ENCODE data around the gene SCARF2. TPM values are rescaled to one million over a fixed set of nuclear protein-coding genes. Genes with fewer than 3 reads are reported as not detected.
"Not testable (repeated sequence)": the region's sequence is repeated elsewhere in the genome, so short reads cannot be mapped to it uniquely, and the experiment has no call there.

The SCARF2 gene, protein sequence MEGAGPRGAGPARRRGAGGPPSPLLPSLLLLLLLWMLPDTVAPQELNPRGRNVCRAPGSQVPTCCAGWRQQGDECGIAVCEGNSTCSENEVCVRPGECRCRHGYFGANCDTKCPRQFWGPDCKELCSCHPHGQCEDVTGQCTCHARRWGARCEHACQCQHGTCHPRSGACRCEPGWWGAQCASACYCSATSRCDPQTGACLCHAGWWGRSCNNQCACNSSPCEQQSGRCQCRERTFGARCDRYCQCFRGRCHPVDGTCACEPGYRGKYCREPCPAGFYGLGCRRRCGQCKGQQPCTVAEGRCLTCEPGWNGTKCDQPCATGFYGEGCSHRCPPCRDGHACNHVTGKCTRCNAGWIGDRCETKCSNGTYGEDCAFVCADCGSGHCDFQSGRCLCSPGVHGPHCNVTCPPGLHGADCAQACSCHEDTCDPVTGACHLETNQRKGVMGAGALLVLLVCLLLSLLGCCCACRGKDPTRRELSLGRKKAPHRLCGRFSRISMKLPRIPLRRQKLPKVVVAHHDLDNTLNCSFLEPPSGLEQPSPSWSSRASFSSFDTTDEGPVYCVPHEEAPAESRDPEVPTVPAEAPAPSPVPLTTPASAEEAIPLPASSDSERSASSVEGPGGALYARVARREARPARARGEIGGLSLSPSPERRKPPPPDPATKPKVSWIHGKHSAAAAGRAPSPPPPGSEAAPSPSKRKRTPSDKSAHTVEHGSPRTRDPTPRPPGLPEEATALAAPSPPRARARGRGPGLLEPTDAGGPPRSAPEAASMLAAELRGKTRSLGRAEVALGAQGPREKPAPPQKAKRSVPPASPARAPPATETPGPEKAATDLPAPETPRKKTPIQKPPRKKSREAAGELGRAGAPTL
- 1 to 10 TPM; 1.6 to 3.1 (median 2.9) TPM for total RNA-seq
- total RNA-seq (2013): 0.57 TPM
- total RNA-seq: 0.04 to 5.3 (median 2.9) reads per million in 29 experiments

DNA sequence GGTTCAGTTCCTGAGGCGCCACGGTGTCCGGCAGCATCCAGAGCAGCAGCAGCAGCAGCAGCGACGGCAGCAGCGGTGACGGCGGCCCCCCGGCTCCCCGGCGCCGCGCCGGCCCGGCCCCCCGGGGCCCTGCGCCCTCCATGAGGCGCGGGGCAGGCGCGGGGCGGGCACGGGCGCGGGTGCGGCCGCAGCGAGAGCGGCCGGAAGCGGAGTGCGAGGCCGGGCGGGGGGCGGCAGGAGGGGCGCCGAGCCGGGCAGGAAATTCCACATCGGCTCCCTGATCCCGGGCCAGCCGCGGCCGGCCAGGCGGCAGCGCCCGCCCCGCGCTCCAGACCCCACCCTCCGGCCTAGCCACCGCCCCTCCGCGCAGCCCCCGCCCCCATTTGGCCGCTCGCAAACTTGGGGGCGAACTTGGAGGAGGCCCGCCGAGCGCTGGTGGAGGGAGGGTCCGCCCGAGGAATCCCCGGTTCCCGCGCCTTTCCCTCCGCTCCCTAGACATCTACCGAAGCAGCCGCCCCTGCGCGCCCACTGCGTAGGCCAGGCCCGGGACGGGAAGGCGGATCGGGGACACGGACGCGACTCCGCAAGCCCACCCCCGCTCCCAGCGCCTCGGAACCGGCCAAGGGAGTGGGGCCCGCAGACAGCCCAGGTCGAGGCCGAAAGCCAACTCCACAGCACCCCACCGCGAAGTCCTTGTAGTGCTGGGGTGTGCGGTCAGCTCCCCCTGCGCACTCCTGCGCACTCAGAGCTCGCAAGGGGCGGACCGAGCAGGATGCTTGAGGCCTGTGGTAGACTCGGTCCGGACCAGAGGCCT lies at the start of gene SCARF2:
SCARF2 (minus strand) TSS at position 213 of the 814 bp plus-strand sequence; CDS start at position 142, 71 bp downstream.
- Histone ChIP-seq H3K36me3 (ENCODE audit: control insufficient read depth in 2 of 2, extremely low read depth in 1 of 2, insufficient read depth in 1 of 2, low read length in 1 of 2) (peaks cover 4 to 16% of the 10 kb centered on the region in 2 donors), H3K4me3 (ENCODE audit: control insufficient read depth in 1 of 2, extremely low read depth in 1 of 2, low read length in 1 of 2) (peak within 1 kb of the TSS; percentile 28 to 53), H3K9me3 (no peaks in the 10 kb centered on the region), H3K4me1 (ENCODE audit: control insufficient read depth in 1 of 2, extremely low read depth in 1 of 2, insufficient read depth in 2 of 2, low read length in 2 of 2) (peaks cover 2 to 24% of the 10 kb centered on the region in 2 experiments), H3K27me3 (replicated peaks in 1 of 2; ENCODE audit: control insufficient read depth in 2 of 2, extremely low read depth in 1 of 2, insufficient read depth in 2 of 2, low read length in 1 of 2) (peaks cover 12 to 63% of the 10 kb centered on the region in 2 experiments), H3K27ac (ENCODE audit: low read length) (no peak within 1 kb of the TSS)
- ATAC-seq (replicated peaks in 1 of 4) (peak; percentile 15 to 42 (median 29)), DNase-seq (peak in 1 of 35 experiments; percentile 23)
- POLR2A ChIA-PET: no interaction called here
- H3K4me1 Mint-ChIP-seq: peaks cover 16 to 27% (median 21%) of the 10 kb centered on the region in 3 donors
- H3K9me3 Mint-ChIP-seq: no peaks in the 10 kb centered on the region
- peaks cover 7% of the 10 kb centered on the region for H3K36me3 Mint-ChIP-seq
- H3K27me3 Mint-ChIP-seq: peaks cover 24 to 38% of the 10 kb centered on the region in 2 donors
- H3K4me3 Mint-ChIP-seq: peak within 1 kb of the TSS; percentile 73 to 88 (median 78)
- CTCF ChIA-PET: no interaction called here
- H3K27ac Mint-ChIP-seq: peak within 1 kb of the TSS in 1 of 2 donors; percentile 57
- 7% methylated on average over 78 of the region's 95 CpGs for WGBS (ENCODE audit: insufficient coverage)

DNA sequence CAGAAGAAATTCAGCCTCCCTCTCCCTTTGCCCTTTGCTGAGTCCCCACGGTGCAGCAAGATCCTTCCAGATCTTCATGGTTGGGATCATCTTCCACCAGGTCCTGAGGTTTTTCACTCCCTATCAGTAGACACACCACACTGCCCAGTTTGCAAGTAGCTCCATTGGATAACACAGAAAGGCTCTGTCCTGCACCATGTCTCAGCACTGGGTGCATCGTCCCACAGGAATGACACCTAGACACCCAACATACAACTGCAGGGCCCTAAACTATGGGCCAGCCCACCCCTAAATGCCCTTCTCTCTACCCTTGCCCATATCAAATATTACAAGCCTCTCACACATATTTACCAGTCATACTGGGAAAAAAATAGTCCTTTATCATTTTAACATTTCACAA lies 48.6 kb upstream of the SCARF2 start:
- 100% methylated on average over 2 of the region's 2 CpGs for WGBS (ENCODE audit: insufficient coverage)
- H3K27me3 Mint-ChIP-seq: no peaks in the 10 kb centered on the region
- no peaks in the 10 kb centered on the region for H3K9me3 ChIP-seq
- no peaks in the 10 kb centered on the region for H3K27me3 ChIP-seq (replicated peaks in 1 of 2; ENCODE audit: control insufficient read depth in 2 of 2, extremely low read depth in 1 of 2, insufficient read depth in 2 of 2, low read length in 1 of 2)
- ATAC-seq (replicated peaks in 1 of 4): no peak
- no peak overlapping the region for H3K4me3 Mint-ChIP-seq
- H3K9me3 Mint-ChIP-seq: no peaks in the 10 kb centered on the region
- no peak overlapping the region for H3K27ac ChIP-seq (ENCODE audit: low read length)
- H3K36me3 Mint-ChIP-seq: peaks cover 38% of the 10 kb centered on the region
- peaks cover 9 to 13% of the 10 kb centered on the region in 2 experiments for H3K4me1 ChIP-seq (ENCODE audit: control insufficient read depth in 1 of 2, extremely low read depth in 1 of 2, insufficient read depth in 2 of 2, low read length in 2 of 2)
- H3K4me3 ChIP-seq (ENCODE audit: control insufficient read depth in 1 of 2, extremely low read depth in 1 of 2, low read length in 1 of 2): no peak overlapping the region
- H3K27ac Mint-ChIP-seq: no peak overlapping the region
- peaks cover 0 to 24% of the 10 kb centered on the region in 2 donors for H3K36me3 ChIP-seq (ENCODE audit: control insufficient read depth in 2 of 2, extremely low read depth in 1 of 2, insufficient read depth in 1 of 2, low read length in 1 of 2)
- CTCF ChIA-PET: no interaction called here
- peaks cover 44 to 52% (median 44%) of the 10 kb centered on the region in 3 donors for H3K4me1 Mint-ChIP-seq
- DNase-seq: no peak
- POLR2A ChIA-PET: no interaction called here

DNA sequence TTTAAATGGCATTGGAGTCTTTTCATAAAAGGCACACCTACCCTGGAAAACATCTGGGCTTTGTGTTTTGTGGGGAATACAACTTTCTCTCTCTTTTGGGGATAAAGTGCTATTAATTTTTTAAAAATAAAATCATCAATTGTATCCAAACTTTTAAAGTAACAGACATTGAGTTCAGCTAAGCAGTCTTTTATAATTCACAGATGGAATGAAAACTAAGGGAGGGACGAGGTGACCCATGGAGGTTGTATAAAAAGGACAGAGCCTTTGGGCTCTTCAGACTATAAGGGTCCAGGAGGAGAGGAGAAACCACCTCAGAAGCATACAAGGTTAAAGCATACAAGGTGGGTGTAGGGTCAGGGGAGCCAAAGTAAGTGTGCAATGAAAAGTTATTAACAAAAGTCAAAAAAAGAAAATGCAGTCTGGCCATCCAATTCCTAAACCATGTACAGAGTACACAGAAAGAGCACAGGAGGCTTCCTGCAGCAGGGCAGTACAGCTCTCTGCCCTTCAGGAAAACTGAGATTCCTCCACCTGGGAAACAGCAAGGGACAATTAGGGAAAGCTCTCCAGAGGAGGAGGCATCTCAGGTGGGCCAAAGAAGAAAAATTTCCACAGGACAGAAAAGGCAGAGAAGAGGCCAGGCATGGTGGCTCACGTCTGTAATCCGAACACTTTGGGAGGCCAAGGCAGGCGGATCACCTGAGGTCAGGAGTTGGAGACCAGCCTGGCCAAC lies 47.5 kb upstream of the SCARF2 start:
- no peak overlapping the region for H3K4me3 Mint-ChIP-seq
- Histone ChIP-seq H3K4me3 (ENCODE audit: control insufficient read depth in 1 of 2, extremely low read depth in 1 of 2, low read length in 1 of 2) (no peak overlapping the region), H3K4me1 (ENCODE audit: control insufficient read depth in 1 of 2, extremely low read depth in 1 of 2, insufficient read depth in 2 of 2, low read length in 2 of 2) (peaks cover 2 to 4% of the 10 kb centered on the region in 2 experiments), H3K27ac (ENCODE audit: low read length) (no peak overlapping the region), H3K9me3 (no peaks in the 10 kb centered on the region), H3K27me3 (replicated peaks in 1 of 2; ENCODE audit: control insufficient read depth in 2 of 2, extremely low read depth in 1 of 2, insufficient read depth in 2 of 2, low read length in 1 of 2) (no peaks in the 10 kb centered on the region), H3K36me3 (ENCODE audit: control insufficient read depth in 2 of 2, extremely low read depth in 1 of 2, insufficient read depth in 1 of 2, low read length in 1 of 2) (peaks cover 0 to 24% of the 10 kb centered on the region in 2 donors)
- WGBS (ENCODE audit: insufficient coverage): 96% methylated on average over 3 of the region's 4 CpGs
- H3K9me3 Mint-ChIP-seq: no peaks in the 10 kb centered on the region
- H3K36me3 Mint-ChIP-seq: peaks cover 39% of the 10 kb centered on the region
- peaks cover 34 to 42% (median 37%) of the 10 kb centered on the region in 3 donors for H3K4me1 Mint-ChIP-seq
- ATAC-seq (replicated peaks in 1 of 4): no peak
- ChIA-PET POLR2A (no interaction called here), CTCF (no interaction called here)
- no peak for DNase-seq
- H3K27ac Mint-ChIP-seq: peak overlapping the region in 1 of 2 donors; percentile 34
- H3K27me3 Mint-ChIP-seq: no peaks in the 10 kb centered on the region

DNA sequence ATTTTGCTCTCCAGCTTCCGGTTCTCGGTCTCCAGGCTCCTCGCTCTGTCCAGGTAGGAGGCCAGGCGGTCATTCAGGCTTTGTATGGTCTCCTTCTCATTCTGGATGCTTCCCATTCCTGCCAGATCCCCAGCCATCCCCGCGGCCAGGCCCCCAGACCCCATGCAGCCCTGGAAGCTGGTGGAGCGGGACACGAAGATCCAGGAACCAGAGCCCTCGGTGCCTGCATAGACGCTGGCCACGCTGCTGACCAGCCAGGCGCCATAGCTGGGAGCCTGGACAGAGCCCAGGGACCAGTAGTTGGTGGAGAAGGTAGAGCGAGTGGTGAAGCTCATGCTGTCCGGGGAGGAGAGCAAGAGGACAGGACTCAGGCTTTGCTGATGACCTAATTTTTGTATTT lies 46.1 kb upstream of the SCARF2 start:
- WGBS (ENCODE audit: insufficient coverage): 95% methylated on average over 8 of the region's 14 CpGs
- Mint-ChIP-seq H3K36me3 (peaks cover 39% of the 10 kb centered on the region), H3K27ac (no peak overlapping the region), H3K4me3 (no peak overlapping the region), H3K9me3 (no peaks in the 10 kb centered on the region), H3K4me1 (peaks cover 29 to 36% (median 30%) of the 10 kb centered on the region in 3 donors), H3K27me3 (no peaks in the 10 kb centered on the region)
- DNase-seq (no peak), ATAC-seq (replicated peaks in 1 of 4) (no peak)
- ChIA-PET POLR2A (interaction anchor here in 1 of 2 donors (1.1 kb wide), 1 partner anchor 74 kb away, joined by 3 read pairs; no protein-coding TSS in a partner anchor), CTCF (interaction anchor here in 1 of 2 donors (0.5 kb wide), 1 partner anchor 537 kb away, joined by 5 read pairs; no protein-coding TSS in a partner anchor)
- H3K4me1 ChIP-seq (ENCODE audit: control insufficient read depth in 1 of 2, extremely low read depth in 1 of 2, insufficient read depth in 2 of 2, low read length in 2 of 2): no peaks in the 10 kb centered on the region
- no peaks in the 10 kb centered on the region for H3K9me3 ChIP-seq
- peaks cover 0 to 20% of the 10 kb centered on the region in 2 donors for H3K36me3 ChIP-seq (ENCODE audit: control insufficient read depth in 2 of 2, extremely low read depth in 1 of 2, insufficient read depth in 1 of 2, low read length in 1 of 2)
- H3K27me3 ChIP-seq (replicated peaks in 1 of 2; ENCODE audit: control insufficient read depth in 2 of 2, extremely low read depth in 1 of 2, insufficient read depth in 2 of 2, low read length in 1 of 2): no peaks in the 10 kb centered on the region
- H3K4me3 ChIP-seq (ENCODE audit: control insufficient read depth in 1 of 2, extremely low read depth in 1 of 2, low read length in 1 of 2): no peak overlapping the region
- no peak overlapping the region for H3K27ac ChIP-seq (ENCODE audit: low read length)

DNA sequence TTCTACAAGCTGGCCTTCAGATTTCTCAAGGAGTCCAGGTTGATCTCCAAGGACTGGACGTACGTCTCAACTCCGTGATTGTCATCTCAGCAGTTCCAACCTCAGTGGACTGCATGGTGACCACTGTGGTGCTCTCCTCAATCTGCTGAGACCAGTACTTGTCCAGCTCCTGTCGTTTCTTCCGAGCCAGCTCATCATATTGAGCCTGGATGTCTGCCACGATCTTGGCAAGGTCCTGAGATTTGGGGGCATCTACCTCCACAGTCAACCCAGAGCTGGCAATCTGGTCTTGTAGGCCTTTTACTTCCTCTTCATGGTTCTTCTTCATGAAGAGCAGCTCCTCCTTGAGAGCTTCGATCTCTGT lies 45.5 kb upstream of the SCARF2 start:
- over 99% methylated on average over 7 of the region's 7 CpGs for WGBS (ENCODE audit: insufficient coverage)
- H3K9me3 ChIP-seq; H3K27ac ChIP-seq (ENCODE audit: low read length); ATAC-seq (replicated peaks in 1 of 4); H3K4me3 Mint-ChIP-seq; DNase-seq; CTCF ChIA-PET; H3K27me3 ChIP-seq (replicated peaks in 1 of 2; ENCODE audit: control insufficient read depth in 2 of 2, extremely low read depth in 1 of 2, insufficient read depth in 2 of 2, low read length in 1 of 2); H3K9me3 Mint-ChIP-seq; H3K27me3 Mint-ChIP-seq; POLR2A ChIA-PET; H3K4me3 ChIP-seq (ENCODE audit: control insufficient read depth in 1 of 2, extremely low read depth in 1 of 2, low read length in 1 of 2); H3K4me1 ChIP-seq (ENCODE audit: control insufficient read depth in 1 of 2, extremely low read depth in 1 of 2, insufficient read depth in 2 of 2, low read length in 2 of 2); H3K27ac Mint-ChIP-seq: not testable (repeated sequence)
- Mint-ChIP-seq H3K36me3 (peaks cover 32% of the 10 kb centered on the region), H3K4me1 (peaks cover 23 to 30% (median 24%) of the 10 kb centered on the region in 3 donors)
- H3K36me3 ChIP-seq (ENCODE audit: control insufficient read depth in 2 of 2, extremely low read depth in 1 of 2, insufficient read depth in 1 of 2, low read length in 1 of 2): peaks cover 0 to 15% of the 10 kb centered on the region in 2 donors
